Vagina (tissue), 2 donors: Measurements from ENCODE around the gene NCEH1. TPM values are rescaled to one million over a fixed set of nuclear protein-coding genes. Genes with fewer than 3 reads are reported as not detected.
"Not testable (repeated sequence)": the region's sequence is repeated elsewhere in the genome, so short reads cannot be mapped to it uniquely, and the experiment has no call there.

Source experiments
- DNase-seq, 2 donors: peaks; one replicate each; pipeline ENCODE4 v3.0.0-alpha.2; 2017; ENCODE audit errors: extremely low spot score in 2 of 2
- H3K27ac ChIP-seq: fragments of 200-600 bp; sonication (generic); one replicate; pipeline ENCODE4 v1.5.1; 2019
- H3K27me3 ChIP-seq: fragments of 200-600 bp; sonication (generic); one replicate; pipeline ENCODE4 v1.5.1; 2019
- H3K36me3 ChIP-seq, 2 donors: fragments of 200-600 bp; sonication (generic); one replicate each; pipeline ENCODE4 v1.5.1; 2017 to 2019
- H3K4me1 ChIP-seq: fragments of 200-600 bp; sonication (generic); one replicate; pipeline ENCODE4 v1.5.1; 2019
- H3K4me3 ChIP-seq, 2 donors: fragments of 200-600 bp; sonication (generic); 1 replicate in 1 of 2; 2 replicates in 1 of 2; pipeline ENCODE4 v1.5.1; 2016 to 2019
- H3K9me3 ChIP-seq: fragments of 200-600 bp; sonication (generic); one replicate; pipeline ENCODE4 v1.5.1; 2019
- CTCF ChIP-seq, 3 experiments: fragments of 450-650 bp in 2 of 3; fragments of 200-600 bp in 1 of 3; sonication (generic) in 1 of 3; IDR thresholded peaks; one replicate each; pipeline ENCODE4 v1.5.1; 2017 to 2019; ENCODE audit warnings: antibody characterized with exemption in 3 of 3, mild to moderate bottlenecking in 2 of 3, moderate library complexity in 2 of 3
- POLR2A ChIP-seq, 2 donors: fragments of 450-650 bp; IDR thresholded peaks; one replicate each; pipeline ENCODE4 v1.6.1; 2017; ENCODE audit warnings: antibody characterized with exemption in 2 of 2, mild to moderate bottlenecking in 2 of 2, moderate library complexity in 2 of 2
- POLR2AphosphoS5 ChIP-seq, 2 donors: sonication (generic); formaldehyde crosslinking; IDR thresholded peaks; one replicate each; pipeline ENCODE4 v1.9.0; 2017; ENCODE audit warnings: antibody characterized with exemption in 2 of 2, mild to moderate bottlenecking in 2 of 2, low read depth in 1 of 2; ENCODE audit not compliant: insufficient read depth in 1 of 2
- intact Hi-C: fragments of 100-400 bp; cut with DNase I; formaldehyde crosslinking; loops from one replicate; pipeline ENCODE4 v1.15.1; 2023
- total RNA-seq: library from RNA; depleted of rRNA; stranded (reverse); fragments of >200 nt; gene quantifications from one replicate; pipeline ENCODE4 v1.2.3, GENCODE V29; 2016

NCEH1 gene
- total RNA-seq, 1 donor from 2014 or later: 7.4 TPM

GRCh38 chr3:172739462-172739861 lies 28.6 kb upstream of the NCEH1 start:
- Histone ChIP-seq H3K27ac (no peak overlapping the region), H3K36me3 (no peaks in the 10 kb centered on the region), H3K9me3 (no peaks in the 10 kb centered on the region), H3K27me3 (no peaks in the 10 kb centered on the region), H3K4me3 (no peak overlapping the region), H3K4me1 (no peaks in the 10 kb centered on the region)
- DNase-seq: no peak
- intact Hi-C loops: no loop called here
- TF ChIP-seq POLR2A (IDR thresholded peaks at IDR 0.05): no peak
- no peak for TF ChIP-seq POLR2AphosphoS5 (IDR thresholded peaks at IDR 0.05; ENCODE audit: insufficient read depth in 1 of 2, low read depth in 1 of 2)
- TF ChIP-seq CTCF (IDR thresholded peaks at IDR 0.05): no peak

GRCh38 chr3:172735014-172735413 lies 24.1 kb upstream of the NCEH1 start:
- Histone ChIP-seq H3K4me3 (no peak overlapping the region), H3K9me3 (no peaks in the 10 kb centered on the region), H3K27ac (no peak overlapping the region), H3K27me3 (no peaks in the 10 kb centered on the region), H3K36me3 (no peaks in the 10 kb centered on the region), H3K4me1 (no peaks in the 10 kb centered on the region)
- TF ChIP-seq CTCF (IDR thresholded peaks at IDR 0.05): no peak
- TF ChIP-seq POLR2A (IDR thresholded peaks at IDR 0.05): no peak
- no peak for TF ChIP-seq POLR2AphosphoS5 (IDR thresholded peaks at IDR 0.05; ENCODE audit: insufficient read depth in 1 of 2, low read depth in 1 of 2)
- no peak for DNase-seq
- intact Hi-C loops: no loop called here

GRCh38 chr3:172726380-172726779 lies 15.5 kb upstream of the NCEH1 start:
- intact Hi-C loops: no loop called here
- Histone ChIP-seq H3K36me3 (no peaks in the 10 kb centered on the region), H3K4me3 (no peak overlapping the region), H3K4me1 (no peaks in the 10 kb centered on the region), H3K9me3 (no peaks in the 10 kb centered on the region), H3K27ac (no peak overlapping the region), H3K27me3 (no peaks in the 10 kb centered on the region)
- no peak for DNase-seq
- TF ChIP-seq CTCF (IDR thresholded peaks at IDR 0.05) (no peak), POLR2AphosphoS5 (IDR thresholded peaks at IDR 0.05; ENCODE audit: insufficient read depth in 1 of 2, low read depth in 1 of 2) (no peak), POLR2A (IDR thresholded peaks at IDR 0.05) (no peak)

- H3K4me1 ChIP-seq, H3K9me3 ChIP-seq, H3K36me3 ChIP-seq, DNase-seq, H3K27ac ChIP-seq, H3K4me3 ChIP-seq, intact Hi-C loops, H3K27me3 ChIP-seq: not testable (repeated sequence)
These were observed 11.7 kb upstream of the NCEH1 start for GRCh38 chr3:172722536-172723040.

- DNase-seq: no peak
- intact Hi-C loops: no loop called here
These were observed 6.7 kb upstream of the NCEH1 start for GRCh38 chr3:172717493-172718088.

More at GRCh38 chr3:172717493-172718088, 6.7 kb upstream of the NCEH1 start:
- no peaks in the 10 kb centered on the region for H3K4me1 ChIP-seq
- H3K36me3 ChIP-seq: no peaks in the 10 kb centered on the region
- no peaks in the 10 kb centered on the region for H3K27me3 ChIP-seq
- TF ChIP-seq POLR2AphosphoS5 (IDR thresholded peaks at IDR 0.05; ENCODE audit: insufficient read depth in 1 of 2, low read depth in 1 of 2) (no peak), POLR2A (IDR thresholded peaks at IDR 0.05) (no peak), CTCF (IDR thresholded peaks at IDR 0.05) (no peak)
- no peak overlapping the region for H3K4me3 ChIP-seq
- H3K27ac ChIP-seq: no peak overlapping the region
- no peaks in the 10 kb centered on the region for H3K9me3 ChIP-seq
